Breast epithelium (tissue), 4 donors: ENCODE measurements around the gene SEBOX. TPM values are rescaled to one million over a fixed set of nuclear protein-coding genes. Genes with fewer than 3 reads are reported as not detected.
A peak's percentile ranks its signal among the peaks of the same experiment; 100 is the strongest.
"Not testable (repeated sequence)": the region's sequence is repeated elsewhere in the genome, so short reads cannot be mapped to it uniquely, and the experiment has no call there.

Experiments
- DNase-seq, 2 donors: peaks; one replicate each; pipeline ENCODE4 v3.0.0-alpha.2; 2019; ENCODE audit warnings: low spot score in 2 of 2
- H3K27ac ChIP-seq, 2 donors: fragments of 200-600 bp; sonication (generic) in 1 of 2; one replicate each; pipeline ENCODE4 v1.5.1; 2016 to 2019; ENCODE audit warnings: mild to moderate bottlenecking in 1 of 2
- H3K27me3 ChIP-seq, 2 donors: fragments of 200-600 bp; sonication (generic) in 1 of 2; one replicate each; pipeline versions ENCODE4 v1.5.1 to v1.6.0; 2017 to 2019; ENCODE audit warnings: control low read depth in 1 of 2, mild to moderate bottlenecking in 1 of 2
- H3K36me3 ChIP-seq: fragments of 200-600 bp; one replicate; pipeline ENCODE4 v1.5.1; 2019
- H3K4me1 ChIP-seq, 2 donors: fragments of 200-600 bp; sonication (generic); one replicate each; pipeline ENCODE4 v1.5.1; 2016 to 2019; ENCODE audit warnings: control low read depth in 1 of 2
- H3K4me3 ChIP-seq, 3 donors: fragments of 200-600 bp; sonication (generic); 1 replicate in 2 of 3; 2 replicates in 1 of 3; pipeline ENCODE4 v1.5.1; 2016 to 2019; ENCODE audit warnings: mild to moderate bottlenecking in 3 of 3, moderate library complexity in 2 of 3
- H3K9me3 ChIP-seq, 2 donors: fragments of 200-600 bp; sonication (generic) in 1 of 2; one replicate each; pipeline ENCODE4 v1.5.1; 2016 to 2019; ENCODE audit warnings: control low read depth in 1 of 2
- POLR2A ChIP-seq: fragments of 450-650 bp; IDR thresholded peaks from one replicate; pipeline ENCODE4 v1.6.1; 2016; ENCODE audit warnings: antibody characterized with exemption, mild to moderate bottlenecking, moderate library complexity
- POLR2AphosphoS5 ChIP-seq, 3 donors: sonication (generic); formaldehyde crosslinking; IDR thresholded peaks; one replicate each; pipeline ENCODE4 v1.6.1; 2017; ENCODE audit warnings: antibody characterized with exemption in 3 of 3
- intact Hi-C: fragments of 100-400 bp; cut with DNase I; formaldehyde crosslinking; loops from one replicate; pipeline ENCODE4 v1.15.1; 2023; ENCODE audit warnings: low total_unique reads
- total RNA-seq, 3 donors: library from RNA; depleted of rRNA; stranded (reverse); fragments of >200 nt; gene quantifications; one replicate each; pipeline ENCODE4 v1.1.0, GENCODE V29; 2016
- TF ChIP-seq, protein P1 (sequence below), 3 donors: fragments of 450-650 bp; IDR thresholded peaks; one replicate each; pipeline ENCODE4 v1.5.1; 2016 to 2017; ENCODE audit warnings: antibody characterized with exemption in 3 of 3, mild to moderate bottlenecking in 3 of 3, moderate library complexity in 3 of 3

Gene SEBOX
- total RNA-seq, 3 donors from 2014 or later, result not detected

DNA sequence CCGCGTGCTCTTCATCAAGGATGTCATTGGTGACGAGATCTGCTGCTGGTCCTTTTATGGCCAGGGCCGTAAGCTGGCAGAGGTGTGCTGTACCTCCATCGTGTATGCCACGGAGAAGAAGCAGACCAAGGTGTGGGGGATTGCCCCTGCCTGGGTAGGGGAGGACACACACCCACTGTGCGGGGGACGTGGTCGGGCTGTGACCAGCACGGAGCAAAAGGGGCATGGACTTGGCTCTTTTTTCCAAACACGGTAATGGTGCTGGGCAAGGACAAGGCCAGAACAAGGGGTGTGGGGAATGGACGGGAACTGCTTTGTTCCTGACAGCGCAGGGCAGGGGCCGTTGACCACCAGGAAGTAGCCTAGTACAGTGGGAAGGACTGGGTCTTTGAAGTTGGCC lies 22.7 kb downstream of the SEBOX start:
- TF ChIP-seq POLR2A (no peak), POLR2AphosphoS5 (IDR thresholded peaks at IDR 0.05) (no peak)
- TF ChIP-seq, protein P1, sequence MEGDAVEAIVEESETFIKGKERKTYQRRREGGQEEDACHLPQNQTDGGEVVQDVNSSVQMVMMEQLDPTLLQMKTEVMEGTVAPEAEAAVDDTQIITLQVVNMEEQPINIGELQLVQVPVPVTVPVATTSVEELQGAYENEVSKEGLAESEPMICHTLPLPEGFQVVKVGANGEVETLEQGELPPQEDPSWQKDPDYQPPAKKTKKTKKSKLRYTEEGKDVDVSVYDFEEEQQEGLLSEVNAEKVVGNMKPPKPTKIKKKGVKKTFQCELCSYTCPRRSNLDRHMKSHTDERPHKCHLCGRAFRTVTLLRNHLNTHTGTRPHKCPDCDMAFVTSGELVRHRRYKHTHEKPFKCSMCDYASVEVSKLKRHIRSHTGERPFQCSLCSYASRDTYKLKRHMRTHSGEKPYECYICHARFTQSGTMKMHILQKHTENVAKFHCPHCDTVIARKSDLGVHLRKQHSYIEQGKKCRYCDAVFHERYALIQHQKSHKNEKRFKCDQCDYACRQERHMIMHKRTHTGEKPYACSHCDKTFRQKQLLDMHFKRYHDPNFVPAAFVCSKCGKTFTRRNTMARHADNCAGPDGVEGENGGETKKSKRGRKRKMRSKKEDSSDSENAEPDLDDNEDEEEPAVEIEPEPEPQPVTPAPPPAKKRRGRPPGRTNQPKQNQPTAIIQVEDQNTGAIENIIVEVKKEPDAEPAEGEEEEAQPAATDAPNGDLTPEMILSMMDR (IDR thresholded peaks at IDR 0.05), result no peak
- no peak for DNase-seq
- intact Hi-C loops, result no loop called here
- Histone ChIP-seq H3K36me3 (peaks cover 6% of the 10 kb centered on the region), H3K27ac (no peak overlapping the region), H3K4me3 (no peak overlapping the region), H3K4me1 (peaks cover 0 to 16% of the 10 kb centered on the region in 2 donors), H3K9me3 (no peaks in the 10 kb centered on the region), H3K27me3 (no peaks in the 10 kb centered on the region)

DNA sequence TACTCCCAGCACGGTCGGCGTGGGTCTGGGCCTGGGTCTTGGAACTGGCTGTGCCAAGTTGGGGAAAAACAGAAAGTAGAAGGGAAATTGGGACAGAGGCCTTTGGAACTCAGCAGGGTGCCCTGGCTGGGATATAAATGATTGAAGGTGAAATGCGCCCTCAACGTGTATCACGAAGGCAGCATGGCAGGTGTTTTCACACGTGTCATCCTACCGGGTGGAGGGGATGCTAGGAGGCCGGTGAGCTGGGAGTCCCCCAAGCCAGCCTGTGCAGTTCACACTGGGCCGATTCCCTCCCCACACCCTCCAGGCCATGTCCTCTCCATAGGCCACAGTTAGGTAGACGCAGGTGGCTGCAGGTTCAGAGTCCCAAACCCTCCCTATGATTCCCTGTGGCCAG lies 23.5 kb downstream of the SEBOX start:
- peaks cover 0 to 8% of the 10 kb centered on the region in 2 donors for H3K4me1 ChIP-seq
- no peak overlapping the region for H3K27ac ChIP-seq
- peaks cover 6% of the 10 kb centered on the region for H3K36me3 ChIP-seq
- H3K9me3 ChIP-seq, result no peaks in the 10 kb centered on the region
- TF ChIP-seq POLR2A (no peak), POLR2AphosphoS5 (IDR thresholded peaks at IDR 0.05) (no peak)
- TF ChIP-seq, protein P1 (IDR thresholded peaks at IDR 0.05), result no peak
- DNase-seq, result no peak
- intact Hi-C loops, result no loop called here
- H3K27me3 ChIP-seq, result no peaks in the 10 kb centered on the region
- no peak overlapping the region for H3K4me3 ChIP-seq

DNA sequence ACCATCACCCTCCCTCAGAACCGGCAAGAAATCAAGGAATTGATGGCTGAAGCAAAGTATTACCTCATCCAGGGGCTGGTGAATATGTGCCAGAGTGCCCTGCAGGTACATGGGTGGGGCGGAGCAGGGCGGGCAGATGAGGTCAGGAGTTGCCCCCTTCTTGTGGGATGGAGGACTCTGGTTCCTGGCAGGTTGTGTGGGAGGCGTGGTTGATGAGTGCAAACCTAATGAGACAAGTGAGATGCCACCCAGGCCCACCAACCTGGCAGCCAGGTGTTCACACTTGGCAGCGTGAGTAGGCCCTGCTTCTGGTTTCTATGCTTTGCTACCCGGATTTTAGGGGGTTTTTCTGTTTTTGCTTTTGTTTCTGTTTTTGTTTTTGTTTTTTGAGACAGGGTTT lies 24.6 kb downstream of the SEBOX start:
- intact Hi-C loops, result no loop called here
- H3K9me3 ChIP-seq, result no peaks in the 10 kb centered on the region
- no peak for TF ChIP-seq POLR2AphosphoS5 (IDR thresholded peaks at IDR 0.05)
- TF ChIP-seq, protein P1 (IDR thresholded peaks at IDR 0.05), result no peak
- TF ChIP-seq POLR2A, result no peak
- peaks cover 6% of the 10 kb centered on the region for H3K36me3 ChIP-seq
- H3K27ac ChIP-seq, result no peak overlapping the region
- peaks cover 0 to 6% of the 10 kb centered on the region in 2 donors for H3K4me1 ChIP-seq
- no peak overlapping the region for H3K4me3 ChIP-seq
- H3K27me3 ChIP-seq, result no peaks in the 10 kb centered on the region
- DNase-seq, result no peak

DNA sequence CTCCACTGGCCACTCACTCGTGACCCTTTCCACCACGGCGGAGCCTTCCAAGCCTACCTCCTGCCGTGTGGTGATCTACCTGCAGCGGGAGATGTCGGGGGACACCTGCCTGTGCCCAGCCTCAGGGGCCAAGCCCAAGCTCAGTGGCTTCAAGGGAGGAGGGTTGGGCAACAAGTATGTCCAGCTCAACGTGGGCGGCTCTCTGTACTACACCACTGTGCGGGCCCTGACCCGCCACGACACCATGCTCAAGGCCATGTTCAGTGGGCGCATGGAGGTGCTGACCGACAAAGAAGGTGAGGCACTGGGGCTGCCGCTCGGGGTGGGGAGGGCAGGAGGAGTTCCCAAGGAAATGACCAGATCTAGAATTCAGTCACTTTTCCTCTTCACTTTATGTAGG lies 25.6 kb downstream of the SEBOX start:
- intact Hi-C loops, result no loop called here
- Histone ChIP-seq H3K4me1 (peaks cover 1 to 8% of the 10 kb centered on the region in 2 donors), H3K27ac (peak overlapping the region; percentile 8 to 13), H3K36me3 (peaks cover 5% of the 10 kb centered on the region), H3K9me3 (no peaks in the 10 kb centered on the region), H3K27me3 (no peaks in the 10 kb centered on the region), H3K4me3 (no peak overlapping the region)
- TF ChIP-seq POLR2AphosphoS5 (IDR thresholded peaks at IDR 0.05) (no peak), POLR2A (no peak)
- TF ChIP-seq, protein P1 (IDR thresholded peaks at IDR 0.05), result no peak
- no peak for DNase-seq

DNA sequence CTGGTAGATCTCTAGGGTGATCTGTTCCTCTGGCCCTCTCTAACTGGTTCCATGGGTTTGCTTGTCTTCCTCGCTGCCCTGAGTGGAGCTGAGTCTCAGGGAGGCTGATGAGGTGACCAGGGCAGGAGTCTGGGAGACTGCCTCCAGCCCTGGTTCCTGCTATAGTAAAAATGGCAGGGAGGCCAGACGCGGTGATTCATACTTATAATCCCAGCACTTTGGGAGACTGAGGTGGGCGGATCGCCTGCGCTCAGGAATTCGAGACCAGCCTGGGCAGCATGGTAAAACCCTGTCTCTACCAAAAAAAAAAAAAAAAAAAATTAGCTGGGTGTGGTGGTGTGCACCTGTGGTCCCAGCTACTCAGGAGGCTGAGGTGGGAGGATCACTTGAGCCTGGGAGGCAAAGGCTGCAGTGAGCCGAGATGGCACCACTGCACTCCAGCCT lies 26.2 kb downstream of the SEBOX start:
- H3K27me3 ChIP-seq, intact Hi-C loops, H3K36me3 ChIP-seq, DNase-seq, H3K9me3 ChIP-seq: not testable (repeated sequence)
- H3K27ac ChIP-seq, result peak overlapping the region; percentile 41 to 99
- peaks cover 3 to 14% of the 10 kb centered on the region in 2 donors for H3K4me1 ChIP-seq
- peak overlapping the region in 1 of 3 donors; percentile 21 for H3K4me3 ChIP-seq
